ENCODE measurements around the gene ZNF841.
A peak's percentile ranks its signal among the peaks of the same experiment; 100 is the strongest.
"Not testable (repeated sequence)": the region's sequence is repeated elsewhere in the genome, so short reads cannot be mapped to it uniquely, and the experiment has no call there.

Gene ZNF841

GRCh38 chr19:52028780-52029123, 66.8 kb downstream of the ZNF841 start:
- Histone ChIP-seq H3K36me3 (ENCODE audit: insufficient read depth, low read length) (peaks cover 21% of the 10 kb centered on the region), H3K4me2 (ENCODE audit: low read depth, low read length, poor library complexity, severe bottlenecking) (peak overlapping the region; percentile 89), H2AFZ (ENCODE audit: low read length) (peak overlapping the region; percentile 100), H3K27me3 (ENCODE audit: insufficient read depth, low read length, poor library complexity, severe bottlenecking) (no peaks in the 10 kb centered on the region), H3F3A (ENCODE audit: low read depth) (no peaks in the 10 kb centered on the region; the same call in 1 of the 2 replicates), H3K4me3 (ENCODE audit: low read length, poor library complexity, severe bottlenecking) (peak overlapping the region; percentile 98), H3K79me2 (ENCODE audit: insufficient read depth, low read length) (peaks cover 38% of the 10 kb centered on the region), H3K4me1 (ENCODE audit: insufficient read depth, low read length, poor library complexity, severe bottlenecking) (peaks cover 14% of the 10 kb centered on the region), H3K9ac (ENCODE audit: low read depth, low read length, poor library complexity, severe bottlenecking) (peak overlapping the region; percentile 91), H3K9me2 (replicated peaks; ENCODE audit: low read depth, low read length) (no peaks in the 10 kb centered on the region), H4K20me1 (ENCODE audit: insufficient read depth, low read length, poor library complexity, severe bottlenecking) (no peaks in the 10 kb centered on the region), H3K9me3 (ENCODE audit: insufficient read depth, low read depth, low read length) (peaks cover 11% of the 10 kb centered on the region; the same call in 1 of the 2 replicates)
- TF ChIP-seq EZH2phosphoT487 (IDR thresholded peaks at IDR 0.05; ENCODE audit: borderline replicate concordance) (no peak), CTCF (conservative IDR thresholded peaks at IDR 0.05; ENCODE audit: low read length) (no peak)

- H3K9me3 ChIP-seq (ENCODE audit: insufficient read depth, low read depth, low read length) = peaks cover 6% of the 10 kb centered on the region; the same call in 1 of the 2 replicates
- no peaks in the 10 kb centered on the region for H4K20me1 ChIP-seq (ENCODE audit: insufficient read depth, low read length, poor library complexity, severe bottlenecking)
- no peak for TF ChIP-seq CTCF (conservative IDR thresholded peaks at IDR 0.05; ENCODE audit: low read length)
- no peak for TF ChIP-seq EZH2phosphoT487 (IDR thresholded peaks at IDR 0.05; ENCODE audit: borderline replicate concordance)
- peaks cover 39% of the 10 kb centered on the region for H3K79me2 ChIP-seq (ENCODE audit: insufficient read depth, low read length)
- H3K4me2 ChIP-seq (ENCODE audit: low read depth, low read length, poor library complexity, severe bottlenecking) = peak within 1 kb of the TSS; percentile 89
- peak within 1 kb of the TSS; percentile 98 for H3K4me3 ChIP-seq (ENCODE audit: low read length, poor library complexity, severe bottlenecking)
- no peaks in the 10 kb centered on the region for H3K27me3 ChIP-seq (ENCODE audit: insufficient read depth, low read length, poor library complexity, severe bottlenecking)
- H3K36me3 ChIP-seq (ENCODE audit: insufficient read depth, low read length) = peaks cover 23% of the 10 kb centered on the region
- peak within 1 kb of the TSS; percentile 91 for H3K9ac ChIP-seq (ENCODE audit: low read depth, low read length, poor library complexity, severe bottlenecking)
- H3K9me2 ChIP-seq (replicated peaks; ENCODE audit: low read depth, low read length) = no peaks in the 10 kb centered on the region
- H3K4me1 ChIP-seq (ENCODE audit: insufficient read depth, low read length, poor library complexity, severe bottlenecking) = peaks cover 14% of the 10 kb centered on the region
- H2AFZ ChIP-seq (ENCODE audit: low read length) = peak within 1 kb of the TSS; percentile 100
- H3F3A ChIP-seq (ENCODE audit: low read depth) = no peaks in the 10 kb centered on the region; the same call in 1 of the 2 replicates
These were observed 67.4 kb downstream of the ZNF841 start, which contains the start of gene ZNF614 for GRCh38 chr19:52028027-52028779. Gene ZNF614, minus strand, starts transcription at chr19:52028379. Its CDS starts 2,634 bp downstream, at chr19:52025745.

GRCh38 chr19:52026255-52026990, 69.1 kb downstream of the ZNF841 start:
- not testable (repeated sequence) for H3K9me2 ChIP-seq (replicated peaks; ENCODE audit: low read depth, low read length); H3K9me3 ChIP-seq (ENCODE audit: insufficient read depth, low read depth, low read length); H3K27me3 ChIP-seq (ENCODE audit: insufficient read depth, low read length, poor library complexity, severe bottlenecking); H2AFZ ChIP-seq (ENCODE audit: low read length); H3F3A ChIP-seq (ENCODE audit: low read depth); H4K20me1 ChIP-seq (ENCODE audit: insufficient read depth, low read length, poor library complexity, severe bottlenecking)
- H3K4me3 ChIP-seq (ENCODE audit: low read length, poor library complexity, severe bottlenecking) = peak overlapping the region; percentile 98
- H3K4me2 ChIP-seq (ENCODE audit: low read depth, low read length, poor library complexity, severe bottlenecking) = peak overlapping the region; percentile 89
- H3K79me2 ChIP-seq (ENCODE audit: insufficient read depth, low read length) = peaks cover 43% of the 10 kb centered on the region
- H3K36me3 ChIP-seq (ENCODE audit: insufficient read depth, low read length) = peaks cover 34% of the 10 kb centered on the region
- H3K4me1 ChIP-seq (ENCODE audit: insufficient read depth, low read length, poor library complexity, severe bottlenecking) = peaks cover 14% of the 10 kb centered on the region
- H3K9ac ChIP-seq (ENCODE audit: low read depth, low read length, poor library complexity, severe bottlenecking) = peak overlapping the region; percentile 91

GRCh38 chr19:52024478-52024877, 71.1 kb downstream of the ZNF841 start:
- peaks cover 57% of the 10 kb centered on the region for H3K79me2 ChIP-seq (ENCODE audit: insufficient read depth, low read length)
- peaks cover 41% of the 10 kb centered on the region for H3K36me3 ChIP-seq (ENCODE audit: insufficient read depth, low read length)
- H4K20me1 ChIP-seq (ENCODE audit: insufficient read depth, low read length, poor library complexity, severe bottlenecking); H3F3A ChIP-seq (ENCODE audit: low read depth); H3K9me3 ChIP-seq (ENCODE audit: insufficient read depth, low read depth, low read length); H3K9me2 ChIP-seq (replicated peaks; ENCODE audit: low read depth, low read length); H3K9ac ChIP-seq (ENCODE audit: low read depth, low read length, poor library complexity, severe bottlenecking); H3K4me3 ChIP-seq (ENCODE audit: low read length, poor library complexity, severe bottlenecking); H3K27me3 ChIP-seq (ENCODE audit: insufficient read depth, low read length, poor library complexity, severe bottlenecking); H2AFZ ChIP-seq (ENCODE audit: low read length); H3K4me2 ChIP-seq (ENCODE audit: low read depth, low read length, poor library complexity, severe bottlenecking): not testable (repeated sequence)
- peaks cover 22% of the 10 kb centered on the region for H3K4me1 ChIP-seq (ENCODE audit: insufficient read depth, low read length, poor library complexity, severe bottlenecking)
